Measurements from ENCODE around the gene OSCP1.

The OSCP1 gene

DNA sequence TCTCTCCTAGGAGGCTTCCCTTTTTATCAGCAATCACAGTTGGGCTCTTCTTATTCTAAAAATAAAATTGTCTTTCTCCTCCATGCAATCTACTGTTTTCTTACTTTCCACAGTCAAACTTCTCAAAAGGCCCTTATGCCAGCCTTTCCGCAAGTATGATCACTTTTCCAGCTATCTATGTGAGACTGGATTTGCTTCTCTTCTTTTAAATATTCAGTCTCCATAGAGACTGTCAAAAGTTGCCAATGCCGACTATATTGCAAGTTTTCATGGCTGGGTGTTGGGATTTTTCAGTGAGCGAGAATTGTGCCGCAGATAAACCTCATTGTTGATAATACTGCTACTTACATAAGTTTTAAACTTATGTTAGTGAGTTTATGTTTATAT, 47.8 kb downstream of the OSCP1 start:
- DNase-seq (ENCODE audit: low read depth in 2 of 2): no peak

DNA sequence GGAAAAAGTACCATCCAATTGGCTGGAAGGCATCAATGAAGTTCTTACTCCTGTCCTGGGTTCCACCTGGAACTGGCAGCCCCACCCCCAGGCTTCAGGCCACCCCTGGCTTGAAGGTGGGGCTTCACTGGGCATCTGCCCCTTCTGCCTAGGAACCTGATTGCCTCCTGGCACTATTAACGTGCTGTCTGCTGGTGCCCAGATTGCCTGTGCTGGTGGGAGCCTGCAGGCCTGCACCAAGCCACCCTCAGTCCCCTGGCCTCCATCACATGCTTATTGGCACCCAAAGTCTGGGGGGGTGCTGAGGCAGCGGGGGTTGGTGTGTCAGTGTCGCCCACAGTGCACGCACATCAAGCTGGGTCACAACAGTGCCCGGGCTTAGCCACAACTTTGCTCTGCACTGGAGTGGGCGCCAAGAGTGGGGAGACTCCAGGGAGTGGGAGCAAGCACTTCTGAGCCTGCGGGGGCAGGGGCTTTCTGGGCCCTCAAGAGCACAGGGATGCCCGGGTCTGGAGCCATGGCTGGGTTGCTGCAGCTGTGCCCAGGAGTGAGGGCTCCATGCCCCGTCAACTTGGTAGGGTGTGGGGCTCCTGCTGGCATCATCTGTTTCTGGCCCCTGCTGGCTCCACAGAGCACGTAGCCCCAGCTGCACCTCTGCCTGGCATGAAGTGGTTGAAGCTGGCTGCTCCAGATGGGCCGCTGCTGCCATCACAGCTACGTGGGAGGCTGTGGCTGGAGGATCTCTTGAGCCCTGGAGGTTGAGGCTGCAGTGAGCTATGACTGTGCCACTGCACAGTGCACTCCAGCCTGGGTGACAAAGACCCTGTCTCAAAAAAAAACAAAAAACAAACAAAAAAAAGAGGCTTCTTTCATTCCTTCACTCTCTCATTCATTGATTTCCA, 48.4 kb downstream of the OSCP1 start:
- no peak for DNase-seq (ENCODE audit: low read depth in 2 of 2)

DNA sequence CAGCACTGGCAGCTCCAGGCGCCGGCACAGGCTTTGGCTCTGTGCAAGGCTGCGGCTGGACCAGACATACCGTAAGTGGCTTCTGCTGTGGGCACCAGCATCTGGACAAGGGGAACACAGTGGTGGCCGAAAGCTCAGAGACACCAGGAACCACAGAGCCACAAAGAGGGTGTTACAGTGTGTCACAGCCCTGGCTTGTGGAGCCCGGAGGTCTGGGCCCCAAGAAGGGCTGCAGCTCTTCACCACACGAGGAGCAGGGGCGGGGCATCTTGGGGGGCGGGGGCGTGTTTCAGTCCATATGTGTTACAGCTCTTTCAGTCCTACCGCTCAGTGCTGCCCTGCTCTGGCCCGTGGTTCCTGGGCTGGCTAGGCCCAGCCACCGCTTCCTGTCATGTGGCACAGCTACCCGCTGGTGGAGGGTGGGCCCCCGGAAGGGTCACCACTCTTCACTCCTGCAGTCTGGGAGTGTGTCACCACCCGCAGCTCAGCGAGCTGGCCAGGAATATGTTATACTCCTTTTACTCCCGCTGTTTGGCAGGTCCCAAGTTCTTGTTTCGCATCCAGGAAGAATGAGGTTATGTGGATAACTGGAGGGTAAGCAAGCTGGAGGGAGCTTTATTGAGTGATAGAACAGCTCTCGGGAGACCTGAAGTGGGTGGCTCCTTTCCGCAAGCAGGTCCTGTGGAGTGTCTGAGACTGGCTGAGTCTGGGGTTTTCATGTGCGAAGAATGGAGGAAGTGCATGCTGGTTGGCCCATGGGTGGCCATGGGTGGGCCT, 49.2 kb downstream of the OSCP1 start:
- peak; percentile 57 to 78 for DNase-seq (ENCODE audit: low read depth in 2 of 2)

- no peak for DNase-seq (ENCODE audit: low read depth in 2 of 2)
Measured at GRCh38 chr1:36400514-36400824, 49.8 kb downstream of the OSCP1 start.

DNA sequence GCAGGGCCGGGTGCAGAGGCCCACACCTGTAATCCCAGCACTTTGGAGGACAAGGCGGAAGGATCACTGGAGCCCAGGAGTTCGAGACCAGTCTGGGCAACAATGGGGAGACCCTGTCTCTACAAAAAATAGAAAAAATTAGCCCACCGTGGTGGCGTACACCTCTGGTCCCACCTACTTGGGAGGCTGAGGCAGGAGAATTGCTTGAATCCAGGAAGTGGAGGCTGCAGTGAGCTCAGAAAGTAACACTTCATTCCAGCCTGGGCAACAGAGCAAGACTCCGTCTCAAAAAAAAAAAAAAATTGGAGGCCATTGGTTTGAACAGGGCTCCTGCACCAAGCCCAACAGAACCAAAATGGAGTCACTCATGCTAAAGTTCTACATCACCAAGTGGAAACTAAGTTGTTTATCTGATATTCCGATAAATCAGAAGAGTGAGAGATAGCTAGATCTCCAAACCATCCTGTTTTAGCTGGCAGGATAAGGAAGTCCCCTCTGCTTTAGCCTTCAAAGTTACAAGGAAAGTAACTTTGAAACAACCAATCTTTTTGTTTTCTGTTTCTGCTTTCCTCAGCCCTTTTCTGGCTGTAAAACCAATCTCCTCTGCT, 51.8 kb downstream of the OSCP1 start:
- DNase-seq (ENCODE audit: low read depth in 2 of 2): no peak

DNA sequence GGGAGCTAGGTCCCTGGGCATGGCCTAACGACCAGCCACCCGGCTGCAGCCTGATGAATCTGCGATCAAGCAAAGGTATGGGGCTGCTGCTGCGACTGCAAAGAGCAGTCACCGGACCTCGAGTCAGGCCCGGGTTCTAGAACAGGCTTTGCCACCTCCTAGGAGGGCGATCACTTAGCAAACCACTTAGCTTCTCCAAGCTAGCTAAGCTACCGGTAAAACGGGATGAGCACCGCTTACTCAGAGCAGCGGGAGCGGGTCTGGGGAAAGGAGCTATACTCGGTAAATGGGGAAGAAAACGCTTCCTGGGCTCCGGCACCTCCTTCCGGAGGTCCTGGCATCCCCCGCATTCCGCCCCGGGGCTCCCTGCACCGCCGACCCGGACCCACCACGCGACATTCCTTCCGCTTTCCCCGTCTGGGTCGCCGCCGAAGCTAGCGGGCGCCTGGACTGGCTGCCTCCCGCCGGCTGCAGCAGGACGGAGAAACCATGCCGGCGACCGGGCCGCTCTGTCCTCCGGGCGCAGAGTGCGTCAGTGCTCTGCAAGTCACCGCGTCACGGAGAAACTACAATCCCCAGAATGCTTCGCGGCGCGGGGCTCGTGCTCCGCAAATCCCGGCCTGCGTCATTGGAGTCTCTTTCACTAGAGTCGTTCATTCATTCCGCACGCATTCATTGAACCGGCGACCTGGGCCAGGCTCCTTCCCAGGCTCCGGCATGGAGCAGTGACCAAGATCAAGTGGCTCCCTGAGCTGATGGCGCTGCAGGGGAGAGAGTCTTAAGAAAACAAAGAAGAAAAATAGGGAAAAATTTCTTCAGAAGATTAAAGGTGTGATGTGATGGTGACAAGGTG, 52.6 kb downstream of the OSCP1 start, which contains the start of gene LSM10:
Gene LSM10 (minus strand): TSS at position 531 of the 853 bp plus-strand sequence. CDS start 3,779 bp downstream, outside the sequence.
- peak; percentile 85 for DNase-seq (ENCODE audit: low read depth in 2 of 2)

DNA sequence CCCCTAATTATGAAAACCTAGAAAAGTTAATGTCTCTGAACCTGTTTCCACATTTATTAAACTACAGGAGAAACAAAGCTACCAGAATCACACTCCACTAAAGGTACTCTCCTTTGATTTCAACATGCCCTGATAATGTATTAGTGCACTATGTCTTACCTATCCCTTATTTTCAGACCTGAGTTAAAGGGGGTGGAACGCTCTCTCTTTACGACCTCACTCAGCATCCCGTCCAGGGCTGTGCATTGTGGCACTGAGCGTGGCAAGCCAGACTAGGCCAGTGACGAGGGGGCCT, 53.2 kb downstream of the OSCP1 start:
- no peak for DNase-seq (ENCODE audit: low read depth in 2 of 2)

DNA sequence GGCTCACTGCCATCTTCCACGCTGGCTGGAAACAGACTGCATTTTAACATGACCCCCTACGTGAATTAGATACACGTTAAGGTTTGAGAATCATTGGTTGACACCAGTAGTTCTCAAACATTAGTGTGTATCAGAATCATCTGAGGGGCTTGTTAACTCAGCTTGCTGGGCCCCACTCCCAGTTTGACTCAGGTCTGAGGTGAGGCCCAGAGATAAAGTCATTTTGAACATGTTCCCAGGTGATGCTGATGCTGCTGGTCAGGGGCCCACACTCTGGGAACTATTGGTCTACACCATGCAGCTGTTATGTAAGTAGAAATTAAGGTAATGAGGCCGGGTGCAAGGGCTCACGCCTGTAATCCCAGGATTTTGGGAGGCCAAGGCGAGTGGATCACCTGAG, 53.9 kb downstream of the OSCP1 start:
- DNase-seq (ENCODE audit: low read depth in 2 of 2): no peak

GRCh38 chr1:36393686-36394085, 56.6 kb downstream of the OSCP1 start:
- DNase-seq (ENCODE audit: low read depth in 2 of 2): no peak

GRCh38 chr1:36392836-36393235, 57.4 kb downstream of the OSCP1 start:
- DNase-seq (ENCODE audit: low read depth in 2 of 2): no peak

GRCh38 chr1:36391271-36391670, 59.0 kb downstream of the OSCP1 start:
- DNase-seq (ENCODE audit: low read depth in 2 of 2): no peak

DNA sequence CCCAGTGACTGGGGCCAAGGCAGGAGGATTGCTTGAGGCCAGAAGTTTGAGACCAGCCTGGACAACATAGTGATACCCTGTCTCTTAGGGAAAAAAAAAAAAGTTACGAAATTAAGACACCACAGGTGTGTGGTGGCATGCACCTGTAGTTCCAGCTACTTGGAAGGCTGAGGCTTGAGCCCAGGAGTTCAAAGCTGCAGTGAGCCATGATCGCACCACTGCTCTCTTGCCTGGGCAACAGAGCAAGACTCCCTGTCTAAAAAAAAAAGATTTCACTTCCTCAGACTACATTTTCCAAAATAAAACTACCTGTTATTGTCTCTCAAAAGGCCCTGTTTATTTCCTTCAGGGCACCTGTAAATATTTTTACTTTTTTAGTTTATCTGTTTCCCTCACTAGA, 59.8 kb downstream of the OSCP1 start:
- DNase-seq (ENCODE audit: low read depth in 2 of 2): no peak

GRCh38 chr1:36389999-36390398, 60.3 kb downstream of the OSCP1 start:
- no peak for DNase-seq (ENCODE audit: low read depth in 2 of 2)

- DNase-seq (ENCODE audit: low read depth in 2 of 2): no peak
Measured at GRCh38 chr1:36389261-36389660, 61.0 kb downstream of the OSCP1 start.

GRCh38 chr1:36387141-36387949, 62.9 kb downstream of the OSCP1 start:
- no peak for DNase-seq (ENCODE audit: low read depth in 2 of 2)

DNA sequence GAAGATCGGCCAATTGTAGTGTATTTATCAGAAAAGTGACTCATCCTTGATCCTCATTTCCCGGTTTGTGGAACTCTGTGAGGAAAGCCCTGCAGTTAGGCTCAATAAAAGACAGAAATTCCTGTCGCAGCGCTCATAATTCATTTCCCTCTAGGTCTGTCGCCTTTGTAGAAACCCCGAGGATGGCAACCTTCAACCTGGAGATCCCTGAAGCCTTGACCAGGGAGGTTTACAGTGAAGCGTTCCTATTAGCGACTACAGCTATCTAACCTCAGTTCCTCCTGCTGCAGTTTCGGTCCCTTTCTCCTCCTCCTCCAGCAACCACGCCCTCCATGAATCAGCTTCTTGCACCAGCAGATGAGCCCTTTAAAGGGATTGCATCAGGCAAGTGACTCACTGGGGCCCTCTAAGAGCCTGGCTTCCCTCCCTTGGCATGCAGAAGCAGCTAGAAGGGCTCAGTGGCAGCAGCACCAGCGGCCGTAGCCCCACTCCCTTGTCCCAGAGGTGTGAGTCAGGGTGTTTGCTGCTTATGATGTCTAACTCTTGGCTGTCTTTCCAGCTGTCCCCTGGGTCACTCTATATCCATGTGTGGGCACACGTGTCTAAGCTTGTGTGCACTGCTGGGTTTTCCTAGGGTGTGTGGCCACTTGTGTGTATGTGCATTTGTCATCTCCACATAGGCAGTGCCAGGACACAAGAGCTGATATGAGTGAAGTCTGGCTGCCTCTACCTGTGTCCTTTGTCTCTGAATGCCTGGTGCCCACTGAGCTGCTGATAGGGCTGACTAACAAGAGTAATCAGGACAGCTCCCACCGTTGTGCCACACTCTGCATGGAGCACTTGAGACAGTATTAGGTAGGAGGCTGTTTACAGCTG, 63.7 kb downstream of the OSCP1 start:
- DNase-seq (ENCODE audit: low read depth in 2 of 2): peak; percentile 86 to 91

- peak; percentile 97 for DNase-seq (ENCODE audit: low read depth in 2 of 2)
Measured at GRCh38 chr1:36385410-36386264, 64.6 kb downstream of the OSCP1 start, which contains the start of gene STK40. Gene STK40 (minus strand): TSS chr1:36385924. CDS start chr1:36361332, 24,592 bp downstream.

DNA sequence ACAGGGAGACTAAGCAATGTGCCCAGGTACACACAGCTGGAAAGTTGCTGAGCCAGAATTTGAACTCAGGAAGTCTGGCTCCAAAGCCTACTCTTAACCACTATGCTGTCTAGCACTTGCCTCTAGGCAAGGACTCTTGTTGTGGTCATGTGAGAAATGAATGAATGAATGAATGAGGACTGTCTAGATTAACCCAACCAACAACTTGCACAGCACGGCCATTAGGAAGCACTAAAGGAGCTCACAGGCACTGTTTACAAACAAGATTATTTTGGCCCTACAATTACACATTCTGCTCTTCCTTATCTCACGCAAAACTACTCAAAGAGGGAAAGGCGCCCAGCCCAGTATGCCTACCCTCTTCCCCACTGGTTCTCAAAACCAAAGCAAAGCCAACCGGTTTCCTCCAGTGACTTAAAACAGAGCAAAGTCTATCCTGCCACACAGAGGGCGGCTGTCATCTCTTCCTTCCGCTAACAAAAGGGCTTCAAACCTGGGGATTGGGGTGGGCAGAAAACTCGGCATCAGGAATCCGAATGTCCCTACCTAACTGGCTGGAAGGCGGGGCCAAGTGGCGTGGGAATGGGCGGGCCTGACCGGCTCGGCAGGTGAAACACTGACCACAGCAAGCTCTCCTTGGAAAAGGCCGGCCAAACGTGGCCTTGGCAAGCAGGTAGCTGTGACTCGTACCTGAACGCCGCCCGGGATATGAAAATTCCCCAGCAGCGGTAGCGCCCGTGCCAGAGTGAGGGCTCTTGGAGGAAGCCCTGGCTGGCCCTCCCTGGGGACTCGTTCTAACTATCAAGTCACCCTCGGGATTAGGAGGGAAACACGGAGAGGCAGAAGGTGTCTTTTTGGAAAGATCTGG, 65.5 kb downstream of the OSCP1 start:
- no peak for DNase-seq (ENCODE audit: low read depth in 2 of 2)
